GM21390 (cell line): ENCODE measurements around the gene USP28.
A peak's percentile ranks its signal among the peaks of the same experiment; 100 is the strongest.
"Not testable (repeated sequence)": the region's sequence is repeated elsewhere in the genome, so short reads cannot be mapped to it uniquely, and the experiment has no call there.

Experiments
- ATAC-seq: cut with Tn5 transposase; IDR thresholded peaks from one replicate; pipeline ENCODE4 v1.9.1; 2021; ENCODE audit not compliant: unreplicated experiment

The USP28 gene, protein sequence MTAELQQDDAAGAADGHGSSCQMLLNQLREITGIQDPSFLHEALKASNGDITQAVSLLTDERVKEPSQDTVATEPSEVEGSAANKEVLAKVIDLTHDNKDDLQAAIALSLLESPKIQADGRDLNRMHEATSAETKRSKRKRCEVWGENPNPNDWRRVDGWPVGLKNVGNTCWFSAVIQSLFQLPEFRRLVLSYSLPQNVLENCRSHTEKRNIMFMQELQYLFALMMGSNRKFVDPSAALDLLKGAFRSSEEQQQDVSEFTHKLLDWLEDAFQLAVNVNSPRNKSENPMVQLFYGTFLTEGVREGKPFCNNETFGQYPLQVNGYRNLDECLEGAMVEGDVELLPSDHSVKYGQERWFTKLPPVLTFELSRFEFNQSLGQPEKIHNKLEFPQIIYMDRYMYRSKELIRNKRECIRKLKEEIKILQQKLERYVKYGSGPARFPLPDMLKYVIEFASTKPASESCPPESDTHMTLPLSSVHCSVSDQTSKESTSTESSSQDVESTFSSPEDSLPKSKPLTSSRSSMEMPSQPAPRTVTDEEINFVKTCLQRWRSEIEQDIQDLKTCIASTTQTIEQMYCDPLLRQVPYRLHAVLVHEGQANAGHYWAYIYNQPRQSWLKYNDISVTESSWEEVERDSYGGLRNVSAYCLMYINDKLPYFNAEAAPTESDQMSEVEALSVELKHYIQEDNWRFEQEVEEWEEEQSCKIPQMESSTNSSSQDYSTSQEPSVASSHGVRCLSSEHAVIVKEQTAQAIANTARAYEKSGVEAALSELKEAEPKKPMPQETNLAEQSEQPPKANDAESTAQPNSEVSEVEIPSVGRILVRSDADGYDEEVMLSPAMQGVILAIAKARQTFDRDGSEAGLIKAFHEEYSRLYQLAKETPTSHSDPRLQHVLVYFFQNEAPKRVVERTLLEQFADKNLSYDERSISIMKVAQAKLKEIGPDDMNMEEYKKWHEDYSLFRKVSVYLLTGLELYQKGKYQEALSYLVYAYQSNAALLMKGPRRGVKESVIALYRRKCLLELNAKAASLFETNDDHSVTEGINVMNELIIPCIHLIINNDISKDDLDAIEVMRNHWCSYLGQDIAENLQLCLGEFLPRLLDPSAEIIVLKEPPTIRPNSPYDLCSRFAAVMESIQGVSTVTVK

DNA sequence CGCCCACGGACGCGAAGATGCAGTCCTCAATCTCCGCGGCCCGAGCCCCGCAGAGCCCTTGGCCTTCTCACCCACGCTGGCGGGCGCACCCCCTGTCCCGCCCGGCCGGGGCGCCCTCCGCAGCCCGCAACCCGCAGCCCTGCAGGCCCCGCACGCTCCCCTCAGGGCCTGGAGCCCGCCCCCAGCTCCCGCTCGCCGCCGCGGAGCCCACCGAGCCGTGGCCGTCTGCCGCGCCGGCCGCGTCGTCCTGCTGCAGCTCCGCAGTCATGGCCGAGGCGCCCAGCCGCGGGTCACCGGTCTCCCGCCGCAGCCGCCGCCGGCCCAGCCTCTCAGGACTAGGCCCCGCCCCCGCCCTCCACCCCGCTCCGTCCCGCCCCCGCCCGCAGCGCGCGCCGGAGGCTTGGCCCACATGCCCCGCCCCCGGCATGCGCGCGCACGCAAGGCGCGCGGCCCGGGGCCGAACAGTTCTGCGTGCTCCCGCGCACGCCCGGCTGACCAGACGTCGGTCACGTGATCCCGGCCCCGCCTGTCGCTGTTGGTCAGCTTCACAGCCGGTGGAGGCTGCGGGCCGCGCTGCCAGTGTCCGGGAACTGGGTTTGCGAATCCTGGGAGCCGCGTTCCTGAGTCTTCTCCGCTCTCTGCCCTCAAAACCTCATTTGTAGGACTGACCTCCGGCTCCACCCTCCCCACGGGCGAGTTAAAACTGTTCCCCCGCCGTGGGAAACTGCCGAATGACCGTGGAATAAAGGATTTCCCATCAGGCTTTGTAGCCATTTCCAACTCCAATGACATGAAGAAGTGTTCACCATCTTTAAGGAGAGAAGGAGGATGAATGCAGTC, at the start of gene USP28:
Gene USP28, minus strand, starts transcription at position 339 of the 840 bp plus-strand sequence. Its CDS starts 71 bp downstream, at position 268.
- ATAC-seq, result peak; percentile 80

- ATAC-seq, result no peak
Measured at GRCh38 chr11:113923572-113923971, 48.2 kb upstream of the USP28 start.

DNA sequence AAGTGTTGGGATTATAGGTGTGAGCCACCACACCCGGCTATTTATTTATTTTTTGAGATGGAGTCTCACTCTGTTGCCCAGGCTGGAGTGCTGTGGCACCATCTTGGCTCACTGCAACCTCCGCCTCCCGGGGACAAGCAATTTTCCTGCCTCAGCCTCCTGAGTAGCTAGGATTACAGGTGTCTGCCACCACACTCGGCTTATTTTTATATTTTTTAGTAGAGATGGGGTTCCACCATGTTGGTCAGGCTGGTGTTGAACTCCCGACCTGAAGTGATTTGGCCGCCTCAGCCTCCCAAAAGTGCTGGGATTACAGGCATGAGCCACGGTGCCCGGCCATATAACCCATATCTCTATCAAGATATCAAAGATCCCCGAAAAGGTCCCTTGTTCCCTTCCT, 36.1 kb upstream of the USP28 start:
- ATAC-seq, result not testable (repeated sequence)

DNA sequence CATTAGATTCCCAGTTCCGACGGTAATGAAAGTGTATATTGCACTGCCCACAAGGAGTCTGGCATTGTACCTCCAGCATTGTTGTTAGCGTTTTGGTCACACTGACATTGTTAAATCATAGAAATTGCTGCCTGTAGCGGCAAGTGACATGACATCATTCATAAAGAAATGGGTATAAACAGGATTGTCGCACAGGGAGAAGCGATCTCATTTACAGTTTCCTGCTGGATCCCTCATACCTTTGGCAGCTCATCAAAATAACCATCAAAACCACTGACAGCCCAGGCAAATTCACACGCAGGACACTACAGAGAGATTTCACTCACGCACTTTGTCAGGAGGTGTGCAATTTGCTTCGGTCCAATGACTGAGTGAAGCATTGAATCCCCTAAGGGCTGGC, 32.7 kb upstream of the USP28 start:
- ATAC-seq, result no peak

DNA sequence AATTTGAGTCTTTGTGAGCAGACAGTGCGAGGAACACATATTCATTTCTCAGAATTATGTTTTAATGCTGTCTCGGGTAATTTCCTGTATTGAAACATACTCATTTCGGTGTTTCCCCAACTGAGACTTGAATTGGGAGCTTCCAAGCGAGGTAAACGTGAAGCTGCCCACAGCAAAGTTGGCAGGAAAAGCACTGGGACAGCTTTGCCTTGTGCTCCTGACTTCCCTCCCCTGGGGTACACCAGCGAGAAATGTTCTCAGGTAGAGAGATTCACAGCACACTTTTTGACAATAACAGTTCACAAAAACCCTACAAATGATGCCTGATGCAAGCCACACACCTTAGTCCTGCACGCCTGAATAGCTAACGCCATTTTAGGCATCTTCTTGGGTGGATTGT, 32.3 kb upstream of the USP28 start:
- ATAC-seq, result no peak

GRCh38 chr11:113907152-113907551, 31.8 kb upstream of the USP28 start:
- no peak for ATAC-seq

DNA sequence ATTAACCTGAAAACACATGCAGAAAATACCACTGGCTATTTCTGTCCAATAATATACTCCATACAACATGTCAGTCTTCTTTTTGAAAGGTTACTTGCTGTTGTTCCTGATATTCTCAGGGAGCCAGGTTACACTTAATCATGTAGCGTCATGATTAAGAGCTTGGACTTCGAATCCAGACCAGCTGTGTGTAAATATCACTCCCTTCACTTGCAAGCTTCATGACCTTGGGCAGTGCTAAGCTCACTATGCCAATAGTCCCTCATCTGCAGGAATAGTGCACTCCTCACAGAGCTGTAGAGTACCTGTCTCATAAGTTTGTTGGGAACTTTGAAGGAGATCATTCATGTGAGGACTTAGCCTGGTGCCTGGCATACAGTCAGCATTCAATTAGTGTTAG, 31.1 kb upstream of the USP28 start:
- no peak for ATAC-seq

DNA sequence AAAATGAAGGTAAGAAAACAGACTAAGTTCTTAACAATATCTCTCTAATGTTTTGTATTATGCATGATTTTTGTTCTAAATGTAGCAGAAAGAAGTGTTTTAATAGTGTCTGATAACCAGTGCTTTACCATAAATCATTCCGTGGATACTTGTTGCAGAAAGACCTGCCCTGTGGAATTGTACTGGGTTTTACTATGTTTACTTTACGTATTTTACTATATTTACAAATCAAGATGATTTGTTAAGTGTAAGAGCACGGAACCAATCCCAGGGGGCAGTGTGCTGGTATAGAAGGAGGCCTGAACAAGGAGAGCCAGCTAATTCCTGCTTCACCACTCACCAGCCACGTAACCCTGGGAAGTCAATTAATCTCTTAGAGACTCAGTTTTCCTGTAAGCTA, 30.7 kb upstream of the USP28 start:
- ATAC-seq, result no peak

DNA sequence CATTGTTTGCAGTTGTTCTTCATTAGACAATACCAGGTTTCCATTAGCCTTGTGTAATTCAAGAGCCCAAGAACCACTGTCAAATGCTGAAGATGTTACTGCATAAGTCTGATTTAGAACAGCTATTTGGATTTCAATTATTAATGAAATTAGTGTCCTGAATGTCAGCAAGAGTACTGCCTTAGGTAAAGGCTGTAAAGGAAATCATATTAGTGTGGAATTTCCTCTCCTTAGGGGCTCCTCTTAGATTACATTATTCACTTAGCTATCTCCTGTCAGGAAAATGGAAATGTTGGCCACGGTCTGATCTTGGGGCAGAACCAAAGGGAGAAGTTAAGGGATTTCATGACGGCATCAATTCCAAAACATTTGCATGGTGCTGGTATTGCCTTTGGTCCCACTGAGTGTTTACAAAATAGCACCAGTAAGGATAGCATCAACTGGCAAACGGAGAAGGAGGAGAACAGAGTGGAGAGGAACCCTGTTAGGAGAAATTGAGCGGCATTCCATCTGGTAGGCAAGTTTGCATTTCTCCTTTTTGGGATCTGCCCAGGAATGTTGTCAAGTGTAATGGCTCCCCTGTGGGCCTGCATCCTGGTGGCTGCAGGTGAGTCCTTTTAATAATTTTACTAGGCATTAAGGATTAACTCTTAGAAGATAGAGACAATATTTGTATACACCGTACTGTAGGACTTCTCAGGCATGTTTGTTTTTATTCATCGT, 29.2 kb upstream of the USP28 start, which contains the start of gene HTR3B:
Gene HTR3B, plus strand, starts transcription at position 418 of the 723 bp plus-strand sequence. Its CDS starts 138 bp downstream, at position 556.
- ATAC-seq, result no peak

DNA sequence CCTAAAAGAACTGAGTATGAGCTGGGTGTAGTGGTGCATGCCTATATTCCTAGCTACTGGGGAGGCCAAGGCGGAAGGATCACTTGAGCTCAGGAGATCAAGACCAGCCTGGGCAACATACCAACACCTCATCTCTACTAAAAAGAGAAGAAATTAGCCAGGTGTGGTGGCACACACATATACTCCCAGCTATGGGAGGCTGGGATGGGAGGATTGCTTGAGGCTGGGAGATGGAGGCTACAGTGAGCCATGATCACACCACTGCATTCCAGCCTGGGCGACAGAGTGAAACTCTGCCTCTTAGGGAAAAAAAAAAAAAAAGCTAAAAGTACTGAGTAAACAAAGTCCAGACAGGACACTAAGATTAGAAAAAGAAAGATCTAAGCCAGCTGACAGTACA, 25.8 kb upstream of the USP28 start:
- no peak for ATAC-seq

- ATAC-seq, result peak; percentile 61
Measured at GRCh38 chr11:113896156-113896879, 20.9 kb upstream of the USP28 start.

GRCh38 chr11:113895367-113896155, 20.2 kb upstream of the USP28 start:
- no peak for ATAC-seq

GRCh38 chr11:113894421-113894996, 19.1 kb upstream of the USP28 start:
- peak; percentile 80 for ATAC-seq

DNA sequence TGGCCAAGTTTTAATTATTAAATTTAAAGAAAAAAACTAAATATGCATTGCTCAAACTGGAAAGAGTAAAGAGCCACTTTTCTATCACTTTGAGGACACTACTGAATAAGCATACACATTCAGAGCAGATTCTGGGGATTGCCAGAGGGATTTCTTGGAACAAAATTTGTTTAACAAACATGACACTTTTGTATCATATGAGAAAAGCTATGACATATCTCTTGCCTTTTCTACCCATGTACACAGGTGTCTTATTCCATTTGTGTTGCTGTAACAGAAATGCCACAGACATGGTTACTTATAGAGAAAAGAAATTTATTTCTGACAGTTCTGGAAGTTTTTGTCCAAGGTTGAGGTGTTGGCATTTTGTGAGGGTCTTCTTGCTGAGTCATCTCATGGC, 13.5 kb upstream of the USP28 start:
- ATAC-seq, result no peak

- ATAC-seq, result no peak
Measured at GRCh38 chr11:113885897-113886296, 10.5 kb upstream of the USP28 start.

GRCh38 chr11:113884361-113884836, 9.0 kb upstream of the USP28 start:
- no peak for ATAC-seq

GRCh38 chr11:113881856-113882255, 6.5 kb upstream of the USP28 start:
- no peak for ATAC-seq

DNA sequence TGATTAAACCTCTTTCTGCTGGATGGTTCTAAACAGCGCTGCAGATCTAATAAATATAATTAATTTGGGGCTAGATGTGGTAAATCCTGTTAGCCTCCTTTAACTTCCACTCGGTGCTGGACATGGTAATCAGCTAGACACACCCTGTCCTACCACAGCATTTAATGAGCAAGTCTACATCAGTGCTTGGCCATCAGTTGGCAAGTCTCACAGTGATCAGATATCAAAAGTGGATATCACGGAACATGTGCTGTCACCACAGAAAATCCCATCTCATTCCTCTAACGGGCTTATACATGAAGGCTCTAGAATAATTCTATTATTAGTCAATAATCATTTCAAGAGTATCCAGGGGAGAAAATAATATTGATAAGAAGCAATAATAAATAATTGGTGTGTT, 5.6 kb upstream of the USP28 start:
- no peak for ATAC-seq
